Panc1 (cell line): ENCODE measurements around the gene TMA7B.

Experiments used
- POLR2AphosphoS5 ChIP-seq: IDR thresholded peaks from 2 replicates; pipeline ENCODE4 v1.6.1; 2012; ENCODE audit warnings: mild to moderate bottlenecking, low read depth, low read length, moderate library complexity
- TF ChIP-seq, protein P1 (sequence below): fragments of 450-650 bp; IDR thresholded peaks from 2 replicates; pipeline ENCODE4 v1.5.1; 2017; ENCODE audit warnings: mild to moderate bottlenecking
- TF ChIP-seq, protein P2 (sequence below), 2 experiments: IDR thresholded peaks; 2 replicates each; pipeline ENCODE4 v1.6.1; 2011 to 2012; ENCODE audit warnings: low read depth in 2 of 2, control low read depth in 1 of 2, low read length in 1 of 2, mild to moderate bottlenecking in 1 of 2, moderate library complexity in 1 of 2; ENCODE audit not compliant: insufficient read depth in 1 of 2

GRCh38 chr22:39989633-39990032 is 29.4 kb downstream of the TMA7B start:
- TF ChIP-seq, protein P1, sequence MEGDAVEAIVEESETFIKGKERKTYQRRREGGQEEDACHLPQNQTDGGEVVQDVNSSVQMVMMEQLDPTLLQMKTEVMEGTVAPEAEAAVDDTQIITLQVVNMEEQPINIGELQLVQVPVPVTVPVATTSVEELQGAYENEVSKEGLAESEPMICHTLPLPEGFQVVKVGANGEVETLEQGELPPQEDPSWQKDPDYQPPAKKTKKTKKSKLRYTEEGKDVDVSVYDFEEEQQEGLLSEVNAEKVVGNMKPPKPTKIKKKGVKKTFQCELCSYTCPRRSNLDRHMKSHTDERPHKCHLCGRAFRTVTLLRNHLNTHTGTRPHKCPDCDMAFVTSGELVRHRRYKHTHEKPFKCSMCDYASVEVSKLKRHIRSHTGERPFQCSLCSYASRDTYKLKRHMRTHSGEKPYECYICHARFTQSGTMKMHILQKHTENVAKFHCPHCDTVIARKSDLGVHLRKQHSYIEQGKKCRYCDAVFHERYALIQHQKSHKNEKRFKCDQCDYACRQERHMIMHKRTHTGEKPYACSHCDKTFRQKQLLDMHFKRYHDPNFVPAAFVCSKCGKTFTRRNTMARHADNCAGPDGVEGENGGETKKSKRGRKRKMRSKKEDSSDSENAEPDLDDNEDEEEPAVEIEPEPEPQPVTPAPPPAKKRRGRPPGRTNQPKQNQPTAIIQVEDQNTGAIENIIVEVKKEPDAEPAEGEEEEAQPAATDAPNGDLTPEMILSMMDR = no peak
- TF ChIP-seq, protein P2, sequence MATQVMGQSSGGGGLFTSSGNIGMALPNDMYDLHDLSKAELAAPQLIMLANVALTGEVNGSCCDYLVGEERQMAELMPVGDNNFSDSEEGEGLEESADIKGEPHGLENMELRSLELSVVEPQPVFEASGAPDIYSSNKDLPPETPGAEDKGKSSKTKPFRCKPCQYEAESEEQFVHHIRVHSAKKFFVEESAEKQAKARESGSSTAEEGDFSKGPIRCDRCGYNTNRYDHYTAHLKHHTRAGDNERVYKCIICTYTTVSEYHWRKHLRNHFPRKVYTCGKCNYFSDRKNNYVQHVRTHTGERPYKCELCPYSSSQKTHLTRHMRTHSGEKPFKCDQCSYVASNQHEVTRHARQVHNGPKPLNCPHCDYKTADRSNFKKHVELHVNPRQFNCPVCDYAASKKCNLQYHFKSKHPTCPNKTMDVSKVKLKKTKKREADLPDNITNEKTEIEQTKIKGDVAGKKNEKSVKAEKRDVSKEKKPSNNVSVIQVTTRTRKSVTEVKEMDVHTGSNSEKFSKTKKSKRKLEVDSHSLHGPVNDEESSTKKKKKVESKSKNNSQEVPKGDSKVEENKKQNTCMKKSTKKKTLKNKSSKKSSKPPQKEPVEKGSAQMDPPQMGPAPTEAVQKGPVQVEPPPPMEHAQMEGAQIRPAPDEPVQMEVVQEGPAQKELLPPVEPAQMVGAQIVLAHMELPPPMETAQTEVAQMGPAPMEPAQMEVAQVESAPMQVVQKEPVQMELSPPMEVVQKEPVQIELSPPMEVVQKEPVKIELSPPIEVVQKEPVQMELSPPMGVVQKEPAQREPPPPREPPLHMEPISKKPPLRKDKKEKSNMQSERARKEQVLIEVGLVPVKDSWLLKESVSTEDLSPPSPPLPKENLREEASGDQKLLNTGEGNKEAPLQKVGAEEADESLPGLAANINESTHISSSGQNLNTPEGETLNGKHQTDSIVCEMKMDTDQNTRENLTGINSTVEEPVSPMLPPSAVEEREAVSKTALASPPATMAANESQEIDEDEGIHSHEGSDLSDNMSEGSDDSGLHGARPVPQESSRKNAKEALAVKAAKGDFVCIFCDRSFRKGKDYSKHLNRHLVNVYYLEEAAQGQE (IDR thresholded peaks at IDR 0.05; ENCODE audit: insufficient read depth in 1 of 2, low read depth in 2 of 2, low read length in 1 of 2) = no peak
- no peak for TF ChIP-seq POLR2AphosphoS5
